T-helper 17 cell (primary cell): ENCODE data around the gene LRRC8A. TPM values are rescaled to one million over a fixed set of nuclear protein-coding genes. Genes with fewer than 3 reads are reported as not detected.

Experiments
- ATAC-seq: fragments of 150-1000 bp; cut with Tn5 transposase; 2 replicates; pipeline ENCODE4 v1.10.0; 2021; ENCODE audit warnings: mild to moderate bottlenecking, moderate library complexity
- DNase-seq, 3 donors: peaks; one replicate each; pipeline versions ENCODE4 v3.0.0 to v3.0.0-alpha.2; 2020 to 2021
- H3K9me3 ChIP-seq: one replicate; pipeline ENCODE4 v1.7.0; 2013; ENCODE audit warnings: low read length, mild to moderate bottlenecking; ENCODE audit not compliant: control insufficient read depth, poor library complexity, severe bottlenecking
- H3K27ac Mint-ChIP-seq: one replicate; pipeline ENCODE4 v1.8.0; 2022; ENCODE audit warnings: mild to moderate bottlenecking, moderate library complexity, mixed read lengths
- H3K27me3 Mint-ChIP-seq: one replicate; pipeline ENCODE4 v1.8.0; 2022; ENCODE audit warnings: mixed read lengths
- H3K36me3 Mint-ChIP-seq: one replicate; pipeline ENCODE4 v1.8.0; 2022; ENCODE audit warnings: low read depth, mixed read lengths
- H3K4me1 Mint-ChIP-seq: one replicate; pipeline ENCODE4 v1.8.0; 2022; ENCODE audit warnings: mild to moderate bottlenecking, mixed read lengths
- H3K4me3 Mint-ChIP-seq: one replicate; pipeline ENCODE4 v1.8.0; 2022; ENCODE audit warnings: mild to moderate bottlenecking, moderate library complexity, mixed read lengths
- total RNA-seq, 4 donors: library from RNA in 2 of 4; stranded (reverse) in 2 of 4; gene quantifications; one replicate each; pipeline ENCODE4 v1.2.3 and lab custom pipeline; 2022 to 2026

Gene LRRC8A
- total RNA-seq, 2 donors from 2014 or later = 28.9 to 30.3 TPM

GRCh38 chr9:128913048-128913900, 31.3 kb downstream of the LRRC8A start:
- H3K4me1 Mint-ChIP-seq = peaks cover 27% of the 10 kb centered on the region
- H3K36me3 Mint-ChIP-seq = peaks cover 10% of the 10 kb centered on the region
- no peaks in the 10 kb centered on the region for H3K27me3 Mint-ChIP-seq
- H3K27ac Mint-ChIP-seq = peak overlapping the region; percentile 92
- no peaks in the 10 kb centered on the region for H3K9me3 ChIP-seq
- ATAC-seq (no peak), DNase-seq (no peak)
- peak overlapping the region; percentile 67 for H3K4me3 Mint-ChIP-seq

- no peaks in the 10 kb centered on the region for H3K27me3 Mint-ChIP-seq
- no peak overlapping the region for H3K4me3 Mint-ChIP-seq
- no peak for DNase-seq
- ATAC-seq = no peak
- H3K4me1 Mint-ChIP-seq = peaks cover 23% of the 10 kb centered on the region
- H3K27ac Mint-ChIP-seq = peak overlapping the region; percentile 69
- peaks cover 8% of the 10 kb centered on the region for H3K36me3 Mint-ChIP-seq
- H3K9me3 ChIP-seq = no peaks in the 10 kb centered on the region
Measured at GRCh38 chr9:128913995-128914772, 32.3 kb downstream of the LRRC8A start.

- ATAC-seq (no peak), DNase-seq (no peak)
- H3K9me3 ChIP-seq = no peaks in the 10 kb centered on the region
- Mint-ChIP-seq H3K27me3 (no peaks in the 10 kb centered on the region), H3K4me3 (no peak overlapping the region), H3K4me1 (peaks cover 20% of the 10 kb centered on the region), H3K36me3 (peaks cover 8% of the 10 kb centered on the region), H3K27ac (no peak overlapping the region)
Measured at GRCh38 chr9:128916204-128916603, 34.3 kb downstream of the LRRC8A start.

- peaks cover 8% of the 10 kb centered on the region for H3K36me3 Mint-ChIP-seq
- H3K27me3 Mint-ChIP-seq = no peaks in the 10 kb centered on the region
- H3K27ac Mint-ChIP-seq = no peak overlapping the region
- peaks cover 18% of the 10 kb centered on the region for H3K4me1 Mint-ChIP-seq
- DNase-seq (no peak), ATAC-seq (no peak)
- no peaks in the 10 kb centered on the region for H3K9me3 ChIP-seq
- no peak overlapping the region for H3K4me3 Mint-ChIP-seq
Measured at GRCh38 chr9:128916745-128917144, 34.8 kb downstream of the LRRC8A start.

- no peak for ATAC-seq
- no peaks in the 10 kb centered on the region for H3K27me3 Mint-ChIP-seq
- H3K9me3 ChIP-seq = no peaks in the 10 kb centered on the region
- H3K36me3 Mint-ChIP-seq = peaks cover 8% of the 10 kb centered on the region
- H3K4me1 Mint-ChIP-seq = peaks cover 12% of the 10 kb centered on the region
- H3K4me3 Mint-ChIP-seq = no peak overlapping the region
- peak overlapping the region; percentile 61 for H3K27ac Mint-ChIP-seq
- no peak for DNase-seq
Measured at GRCh38 chr9:128917151-128917849, 35.4 kb downstream of the LRRC8A start.

- no peaks in the 10 kb centered on the region for H3K9me3 ChIP-seq
- Mint-ChIP-seq H3K4me1 (peaks cover 3% of the 10 kb centered on the region), H3K36me3 (peaks cover 2% of the 10 kb centered on the region), H3K4me3 (no peak overlapping the region), H3K27ac (peak overlapping the region; percentile 34), H3K27me3 (no peaks in the 10 kb centered on the region)
- no peak for DNase-seq
- ATAC-seq = no peak
Measured at GRCh38 chr9:128918921-128919320, 37.0 kb downstream of the LRRC8A start.

GRCh38 chr9:128919402-128920089, 37.6 kb downstream of the LRRC8A start:
- no peaks in the 10 kb centered on the region for H3K27me3 Mint-ChIP-seq
- no peak overlapping the region for H3K27ac Mint-ChIP-seq
- DNase-seq = no peak

GRCh38 chr9:128920381-128921058, 38.6 kb downstream of the LRRC8A start, which contains the start of gene PHYHD1:
TSS of gene PHYHD1 (plus strand) at chr9:128920982. CDS start at chr9:128922324, 1,342 bp downstream.
- H3K9me3 ChIP-seq = no peaks in the 10 kb centered on the region
- H3K27me3 Mint-ChIP-seq = no peaks in the 10 kb centered on the region
- H3K27ac Mint-ChIP-seq = no peak within 1 kb of the TSS
- H3K4me3 Mint-ChIP-seq = no peak within 1 kb of the TSS
- no peak for DNase-seq
- H3K36me3 Mint-ChIP-seq = peaks cover 2% of the 10 kb centered on the region
- ATAC-seq = no peak
- peaks cover 3% of the 10 kb centered on the region for H3K4me1 Mint-ChIP-seq

More at GRCh38 chr9:128919402-128920089, 37.6 kb downstream of the LRRC8A start:
- no peak for ATAC-seq
- H3K36me3 Mint-ChIP-seq = peaks cover 2% of the 10 kb centered on the region
- H3K4me3 Mint-ChIP-seq = no peak overlapping the region
- H3K4me1 Mint-ChIP-seq = peaks cover 3% of the 10 kb centered on the region
- H3K9me3 ChIP-seq = no peaks in the 10 kb centered on the region

- no peak overlapping the region for H3K27ac Mint-ChIP-seq
- H3K36me3 Mint-ChIP-seq = no peaks in the 10 kb centered on the region
- ATAC-seq (no peak), DNase-seq (no peak)
- peaks cover 2% of the 10 kb centered on the region for H3K4me1 Mint-ChIP-seq
- no peaks in the 10 kb centered on the region for H3K9me3 ChIP-seq
- no peak overlapping the region for H3K4me3 Mint-ChIP-seq
- no peaks in the 10 kb centered on the region for H3K27me3 Mint-ChIP-seq
Measured at GRCh38 chr9:128921881-128922763, 40.2 kb downstream of the LRRC8A start.

GRCh38 chr9:128923493-128923883, 41.6 kb downstream of the LRRC8A start:
- Mint-ChIP-seq H3K4me3 (no peak overlapping the region), H3K27ac (no peak overlapping the region), H3K36me3 (no peaks in the 10 kb centered on the region), H3K27me3 (no peaks in the 10 kb centered on the region), H3K4me1 (peaks cover 6% of the 10 kb centered on the region)
- no peak for DNase-seq
- H3K9me3 ChIP-seq = no peaks in the 10 kb centered on the region
- ATAC-seq = no peak

- H3K4me3 Mint-ChIP-seq = peak overlapping the region; percentile 49
- peaks cover 6% of the 10 kb centered on the region for H3K4me1 Mint-ChIP-seq
- H3K27ac Mint-ChIP-seq = no peak overlapping the region
- H3K27me3 Mint-ChIP-seq = no peaks in the 10 kb centered on the region
- ATAC-seq = peak; percentile 73
- no peaks in the 10 kb centered on the region for H3K9me3 ChIP-seq
- no peaks in the 10 kb centered on the region for H3K36me3 Mint-ChIP-seq
- DNase-seq = peak in 2 of 3 donors; percentile 28
Measured at GRCh38 chr9:128927731-128928411, 45.9 kb downstream of the LRRC8A start.
